B cell (primary cell): ENCODE data around the gene SCN4A.

ENCODE experiments used
- EZH2 ChIP-seq: IDR thresholded peaks from 2 replicates; pipeline ENCODE4 v1.6.1; 2012; ENCODE audit warnings: borderline replicate concordance, low read depth, mild to moderate bottlenecking, moderate library complexity, low read length; ENCODE audit not compliant: insufficient read depth, poor library complexity, severe bottlenecking
- TF ChIP-seq, protein P1 (sequence below): fragments of 200-600 bp; IDR thresholded peaks from one replicate; pipeline ENCODE4 v1.8.0; 2022; ENCODE audit warnings: antibody characterized with exemption, mild to moderate bottlenecking

DNA sequence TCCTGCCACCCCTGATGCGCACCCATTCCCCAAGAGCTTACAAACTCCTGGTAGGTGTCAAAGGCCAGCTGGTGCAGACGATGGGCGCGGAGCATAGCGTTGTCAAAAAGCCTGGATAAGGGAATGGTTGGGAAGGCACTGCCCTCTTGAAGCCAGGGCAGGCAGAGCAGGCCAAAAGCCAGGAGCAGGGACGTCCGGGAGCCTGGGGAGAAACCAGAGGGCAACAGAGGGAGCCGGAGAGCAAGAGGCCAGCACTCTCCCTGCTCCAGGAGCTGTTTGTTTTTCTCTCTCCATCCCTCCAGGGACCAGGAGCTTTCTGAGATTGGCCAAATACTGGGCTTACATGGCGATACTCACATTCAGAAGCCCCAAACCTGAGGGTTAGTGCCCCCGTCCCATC, 54.4 kb downstream of the SCN4A start:
- no peak for TF ChIP-seq EZH2
- TF ChIP-seq, protein P1, sequence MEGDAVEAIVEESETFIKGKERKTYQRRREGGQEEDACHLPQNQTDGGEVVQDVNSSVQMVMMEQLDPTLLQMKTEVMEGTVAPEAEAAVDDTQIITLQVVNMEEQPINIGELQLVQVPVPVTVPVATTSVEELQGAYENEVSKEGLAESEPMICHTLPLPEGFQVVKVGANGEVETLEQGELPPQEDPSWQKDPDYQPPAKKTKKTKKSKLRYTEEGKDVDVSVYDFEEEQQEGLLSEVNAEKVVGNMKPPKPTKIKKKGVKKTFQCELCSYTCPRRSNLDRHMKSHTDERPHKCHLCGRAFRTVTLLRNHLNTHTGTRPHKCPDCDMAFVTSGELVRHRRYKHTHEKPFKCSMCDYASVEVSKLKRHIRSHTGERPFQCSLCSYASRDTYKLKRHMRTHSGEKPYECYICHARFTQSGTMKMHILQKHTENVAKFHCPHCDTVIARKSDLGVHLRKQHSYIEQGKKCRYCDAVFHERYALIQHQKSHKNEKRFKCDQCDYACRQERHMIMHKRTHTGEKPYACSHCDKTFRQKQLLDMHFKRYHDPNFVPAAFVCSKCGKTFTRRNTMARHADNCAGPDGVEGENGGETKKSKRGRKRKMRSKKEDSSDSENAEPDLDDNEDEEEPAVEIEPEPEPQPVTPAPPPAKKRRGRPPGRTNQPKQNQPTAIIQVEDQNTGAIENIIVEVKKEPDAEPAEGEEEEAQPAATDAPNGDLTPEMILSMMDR, result no peak
